ENCODE results near the gene COBL.

Gene COBL

DNA sequence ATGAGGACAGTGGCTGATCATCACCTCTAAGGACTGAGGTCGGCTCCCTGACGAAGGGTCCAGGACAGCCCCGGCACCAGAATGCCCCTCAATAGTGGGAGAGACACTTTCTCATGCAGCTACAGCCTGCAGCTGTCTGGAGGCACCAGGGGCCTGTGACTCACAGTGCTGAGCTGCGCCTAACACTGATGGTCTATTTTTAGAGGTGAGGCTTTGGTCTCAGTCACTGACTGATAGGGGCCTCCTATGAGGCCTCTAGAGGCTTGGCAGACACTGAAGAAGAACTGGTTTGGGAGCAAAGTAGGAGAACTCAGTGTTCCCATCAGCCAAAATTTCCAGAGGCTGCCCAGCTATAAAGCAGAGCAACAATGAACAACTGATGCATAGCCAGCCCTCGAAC lies 130.1 kb downstream of the COBL start:
- no peak for DNase-seq

GRCh38 chr7:51182636-51183166 lies 133.9 kb downstream of the COBL start:
- DNase-seq, result no peak

DNA sequence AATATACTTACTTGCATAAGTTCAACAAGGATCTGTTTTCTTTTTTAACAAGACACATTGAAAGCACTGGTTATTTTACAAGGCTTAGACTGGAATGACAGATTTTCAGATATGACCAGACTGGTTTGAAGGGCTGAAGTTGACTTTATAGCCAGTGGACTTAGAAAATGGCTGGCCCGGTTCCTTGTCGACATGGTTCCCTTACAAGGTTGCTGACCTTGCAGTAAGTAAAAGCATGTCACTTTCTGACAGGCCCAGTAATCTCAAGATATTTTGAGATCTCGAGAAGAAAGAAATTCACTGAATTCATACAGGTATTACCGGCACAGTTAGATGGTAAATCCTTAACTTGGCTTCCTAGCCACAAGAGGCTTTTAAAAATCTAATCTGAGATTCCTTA lies 136.5 kb downstream of the COBL start:
- no peak for DNase-seq

DNA sequence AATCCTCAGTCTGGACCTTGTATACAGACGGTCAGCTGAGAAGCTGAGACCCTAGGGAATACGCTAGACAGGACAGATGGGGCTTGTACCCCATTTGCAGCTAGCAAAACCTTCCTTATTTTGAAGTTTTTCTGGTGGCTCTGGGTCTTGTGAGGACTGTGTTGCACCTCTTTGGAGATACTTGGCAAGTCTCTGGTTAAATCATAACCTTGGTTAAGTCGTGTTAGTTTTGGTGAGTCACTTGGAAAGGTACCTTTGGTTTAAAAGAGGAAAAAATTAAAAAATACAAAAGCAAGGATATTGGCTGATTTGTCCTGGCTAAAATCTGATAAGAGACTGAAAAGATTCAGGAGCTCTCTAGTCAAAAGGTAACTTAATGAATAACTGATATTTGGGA lies 140.6 kb downstream of the COBL start:
- no peak for DNase-seq

DNA sequence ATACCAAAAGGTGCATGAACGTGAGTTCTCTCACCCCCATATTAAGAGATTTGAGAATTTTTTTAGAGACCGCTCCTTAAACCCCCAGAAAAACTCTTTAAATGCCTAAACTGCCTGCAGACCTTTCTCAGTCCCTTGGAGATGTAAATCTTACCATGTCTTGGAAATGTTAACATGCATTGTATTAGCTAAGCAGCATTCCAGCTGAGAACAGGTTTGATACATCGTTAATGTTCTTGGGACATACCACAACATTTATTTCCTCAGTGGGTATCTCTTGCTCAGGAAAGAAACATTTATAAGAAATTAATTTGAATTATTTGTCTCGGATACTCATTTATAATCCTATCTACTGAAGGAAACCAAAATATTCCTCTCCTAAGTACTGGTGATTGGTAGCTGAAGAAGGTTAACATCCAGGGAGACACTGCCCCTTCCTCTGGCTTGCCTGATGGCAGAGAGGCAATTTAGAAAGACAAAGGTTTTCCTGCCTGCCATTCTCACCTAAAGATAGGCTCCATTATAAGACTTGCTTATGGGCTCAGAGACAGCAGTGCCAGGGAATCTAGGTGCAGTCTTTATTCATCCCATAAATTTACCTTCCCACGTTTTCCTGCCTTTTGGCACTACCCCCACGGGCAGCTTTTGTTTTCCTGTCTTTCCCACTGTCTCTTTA lies 141.2 kb downstream of the COBL start:
- DNase-seq, result no peak

GRCh38 chr7:51165337-51165736 lies 151.3 kb downstream of the COBL start:
- no peak for DNase-seq

DNA sequence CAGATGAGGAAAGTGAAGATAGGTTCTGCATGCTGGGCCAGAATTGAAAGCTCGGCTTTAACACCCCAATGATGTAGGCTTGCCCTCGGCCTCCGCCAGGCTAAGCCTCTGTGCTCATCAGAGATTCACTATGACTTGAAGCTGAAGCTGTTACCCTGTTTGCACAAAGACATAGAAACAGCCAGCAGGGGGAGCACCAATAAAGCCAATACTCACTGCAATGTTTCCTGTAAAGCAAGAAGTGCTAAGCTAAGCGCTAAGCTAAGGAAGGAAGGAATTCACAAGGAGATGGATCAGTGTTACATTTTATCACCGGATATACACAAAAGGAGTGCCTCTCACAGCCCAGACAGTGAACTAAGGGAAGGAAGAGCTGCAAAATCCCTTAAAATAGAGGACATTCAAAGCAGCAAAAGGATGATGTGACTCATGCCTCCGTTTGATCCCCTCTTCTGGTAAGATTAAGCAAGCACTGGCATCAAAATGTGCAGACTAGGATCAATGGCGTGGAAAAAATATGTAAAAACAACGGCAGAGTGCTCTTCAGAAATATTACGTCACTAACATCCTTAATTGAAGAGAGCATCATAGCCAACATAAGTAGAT lies 153.8 kb downstream of the COBL start:
- peak; percentile 91 for DNase-seq

GRCh38 chr7:51161937-51162336 lies 154.7 kb downstream of the COBL start:
- DNase-seq, result no peak

DNA sequence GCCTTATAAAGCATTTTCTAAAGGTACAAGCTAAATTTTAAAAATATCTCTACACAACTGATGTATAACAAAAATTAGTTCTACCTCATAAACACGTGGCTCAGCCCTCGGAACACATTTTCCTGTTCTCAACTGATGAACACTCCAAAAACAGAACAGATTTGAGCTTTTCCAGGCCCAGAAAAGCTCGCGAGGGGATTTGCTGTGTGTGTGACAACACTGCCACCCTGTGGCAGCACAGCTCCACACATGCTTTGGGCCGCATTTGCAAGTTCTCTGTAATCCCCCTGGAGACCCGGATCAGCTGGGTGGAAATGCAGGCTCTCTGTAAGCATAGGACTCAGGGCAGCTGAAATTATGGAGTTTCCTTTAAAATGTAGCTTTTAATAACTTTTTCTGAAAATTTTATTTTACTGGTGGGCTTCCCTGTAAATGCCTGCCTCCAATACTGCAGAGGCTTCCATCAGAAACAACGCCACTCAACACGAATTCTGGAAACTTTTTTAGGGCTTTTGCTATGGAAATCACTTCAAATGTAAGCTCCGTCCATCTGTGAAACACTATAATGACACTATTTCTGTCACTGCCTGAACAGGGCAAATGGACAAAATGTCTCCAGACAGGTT lies 155.5 kb downstream of the COBL start:
- DNase-seq, result peak; percentile 84

DNA sequence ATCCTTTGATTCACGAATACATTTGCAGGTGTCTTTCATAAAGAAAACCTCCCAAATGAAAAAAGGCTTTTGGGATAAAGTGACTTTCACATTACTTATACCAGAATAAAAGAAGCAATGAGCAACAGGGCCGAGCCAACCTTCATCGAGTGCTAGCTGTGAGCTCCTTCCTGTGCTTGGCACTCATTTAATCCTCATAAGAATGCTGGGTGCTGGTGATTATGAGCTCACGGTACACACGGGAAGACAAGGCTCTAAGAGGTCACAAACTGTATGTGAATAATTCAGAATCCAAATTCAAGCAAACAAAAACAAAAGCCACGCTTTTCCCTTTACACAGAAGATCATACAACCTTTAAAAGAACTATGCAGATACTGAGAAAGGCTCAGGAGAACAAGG lies 156.2 kb downstream of the COBL start:
- DNase-seq, result no peak

DNA sequence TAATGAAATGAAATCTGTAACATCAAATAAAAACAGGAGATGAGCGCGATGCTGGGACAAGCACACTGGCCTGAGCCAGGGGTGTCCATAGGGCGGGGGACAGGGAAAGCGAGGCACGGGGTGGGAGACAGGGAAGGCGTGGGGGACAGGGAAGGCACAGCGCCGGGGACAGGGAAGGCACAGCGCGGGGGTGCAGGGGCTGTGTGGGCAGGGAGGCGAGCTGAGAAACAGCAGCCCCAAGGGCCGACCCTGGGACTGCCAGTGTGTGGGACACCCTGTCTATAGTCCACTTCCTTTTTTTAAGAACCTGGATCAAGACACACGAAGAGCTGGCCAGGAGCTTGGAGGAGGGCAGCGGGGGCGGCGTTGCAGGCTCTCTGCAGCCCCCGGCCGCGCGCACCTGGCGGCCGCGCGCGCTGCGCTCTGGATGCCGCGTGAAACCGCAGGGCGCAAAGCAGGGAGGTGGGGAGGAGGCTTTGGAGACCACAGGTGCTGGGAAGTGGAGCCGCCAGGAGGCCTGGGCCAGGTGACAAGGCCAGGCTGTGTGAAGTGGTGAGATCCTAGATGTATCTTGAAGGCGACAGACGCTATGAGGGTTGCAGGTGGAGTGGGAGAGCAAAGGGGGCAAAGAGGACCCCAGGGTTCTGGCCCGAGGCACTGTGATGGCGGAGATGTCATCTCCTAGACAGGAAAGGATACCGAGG lies 157.7 kb downstream of the COBL start:
- DNase-seq, result no peak

GRCh38 chr7:51158211-51158610 lies 158.4 kb downstream of the COBL start:
- no peak for DNase-seq

- DNase-seq, result no peak
Measured at GRCh38 chr7:51154201-51154600, 162.4 kb downstream of the COBL start.

DNA sequence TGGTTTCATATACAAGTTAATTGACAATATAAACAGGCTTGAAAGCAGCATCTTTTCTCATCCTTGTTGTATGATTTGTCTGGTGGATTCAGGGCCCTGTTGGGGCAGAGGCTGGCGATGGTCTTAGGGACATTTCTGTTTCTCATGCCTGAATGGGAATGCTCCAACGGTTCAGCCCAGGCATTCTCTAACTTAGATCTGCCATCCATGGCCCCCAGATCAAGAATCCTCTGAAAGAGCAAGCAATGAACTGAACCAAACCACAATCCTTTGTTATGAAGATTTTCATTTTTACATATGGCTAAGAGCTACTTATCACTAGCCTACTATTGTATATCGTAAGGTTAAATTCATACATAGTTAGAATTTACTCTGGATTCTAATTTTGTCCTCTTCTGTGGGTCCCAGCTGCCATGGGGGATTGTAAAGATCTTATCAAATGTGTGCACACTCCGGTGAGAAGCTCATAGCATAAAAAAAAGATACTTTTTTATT lies 163.9 kb downstream of the COBL start:
- DNase-seq, result no peak

GRCh38 chr7:51151455-51151854 lies 165.2 kb downstream of the COBL start:
- DNase-seq, result no peak

GRCh38 chr7:51150193-51150592 lies 166.4 kb downstream of the COBL start:
- no peak for DNase-seq

DNA sequence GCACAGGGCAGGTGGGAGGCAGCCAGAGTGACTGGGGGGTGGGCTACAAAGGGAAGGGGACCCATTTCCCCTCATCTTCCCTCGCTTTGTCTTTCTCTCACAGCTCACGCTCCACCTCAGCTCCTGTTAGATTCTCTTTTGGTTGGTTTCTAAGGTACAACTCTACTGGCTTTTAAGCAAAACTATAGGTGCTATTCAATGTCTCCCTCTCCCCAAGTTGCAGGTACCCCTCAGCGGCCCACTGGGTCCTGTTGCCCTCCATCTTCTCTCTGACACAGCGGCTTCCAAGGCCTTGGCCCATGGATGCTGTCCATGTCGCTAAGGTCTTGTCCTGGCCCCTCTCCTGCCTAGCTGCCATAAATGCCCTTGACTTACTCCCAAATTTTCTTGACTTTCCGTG lies 168.4 kb downstream of the COBL start:
- DNase-seq, result no peak

- DNase-seq, result no peak
Measured at GRCh38 chr7:51146816-51147586, 169.6 kb downstream of the COBL start.

DNA sequence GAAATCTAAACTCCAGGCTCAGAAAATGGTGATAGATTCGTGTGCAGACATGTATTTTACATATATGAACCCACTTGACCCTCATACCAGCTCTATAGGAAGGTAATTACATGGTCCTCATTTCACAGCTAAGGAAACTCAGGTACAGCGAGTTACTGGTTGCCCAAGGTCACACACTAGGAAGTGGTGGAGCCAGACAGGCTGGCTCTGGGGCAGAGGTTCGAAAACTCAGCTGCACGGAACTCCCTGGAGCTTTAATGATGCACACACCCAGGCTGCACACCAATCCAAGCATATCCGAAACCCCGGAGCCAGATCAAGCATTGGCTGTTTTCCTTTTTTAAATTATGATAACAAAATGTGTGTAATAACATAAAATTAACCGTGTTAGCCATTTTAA lies 172.4 kb downstream of the COBL start:
- DNase-seq, result no peak

GRCh38 chr7:51142741-51143385 lies 173.7 kb downstream of the COBL start:
- DNase-seq, result no peak

DNA sequence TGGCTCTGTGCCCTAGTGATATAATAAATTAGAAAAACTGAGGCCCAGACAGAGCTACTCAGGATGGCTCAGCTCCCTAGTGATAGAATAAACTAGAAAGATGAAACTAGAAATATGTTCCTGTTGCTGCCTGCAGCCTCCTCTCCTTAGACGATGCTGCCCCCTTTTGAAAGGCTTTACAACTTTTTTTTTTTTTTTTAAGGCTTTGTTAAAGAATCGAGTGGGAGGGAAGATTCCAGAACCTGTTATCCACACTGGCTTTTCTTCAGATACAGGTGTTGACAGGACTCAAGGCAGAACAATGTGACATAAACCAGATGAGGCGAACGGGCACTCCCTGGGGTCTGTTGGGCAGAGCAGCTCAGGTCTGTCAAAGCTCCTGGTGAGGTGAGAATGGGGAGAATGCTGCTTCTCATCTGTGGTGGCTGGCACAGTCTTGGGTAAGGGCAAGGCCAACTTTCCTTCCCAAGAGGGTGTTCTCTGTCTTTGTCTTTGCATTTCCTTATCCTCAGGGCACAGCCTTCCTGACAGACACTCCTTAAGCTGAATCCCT lies 175.1 kb downstream of the COBL start:
- peak; percentile 60 for DNase-seq
